Stimulated activated CD4-positive, alpha-beta T cell treated with anti-CD3 and anti-CD28 coated beads, Interleukin-4, amount 100 ng/mL, for 24 hours (primary cell): ENCODE results near the gene STX17.
A peak's percentile ranks its signal among the peaks of the same experiment; 100 is the strongest.
"Not testable (repeated sequence)": the region's sequence is repeated elsewhere in the genome, so short reads cannot be mapped to it uniquely, and the experiment has no call there.

Experiments used
- DNase-seq: peaks from one replicate; pipeline ENCODE4 v3.0.0-alpha.2; 2020

Gene STX17

GRCh38 chr9:99977033-99977792 is 70.8 kb downstream of the STX17 start:
- DNase-seq: no peak

GRCh38 chr9:99978221-99978620 is 71.8 kb downstream of the STX17 start:
- DNase-seq: no peak

- DNase-seq: no peak
Measured at GRCh38 chr9:99980598-99980997, 74.1 kb downstream of the STX17 start.

- no peak for DNase-seq
Measured at GRCh38 chr9:99986642-99987041, 80.2 kb downstream of the STX17 start.

- not testable (repeated sequence) for DNase-seq
Measured at GRCh38 chr9:99990508-99990907, 84.1 kb downstream of the STX17 start.

- DNase-seq: no peak
Measured at GRCh38 chr9:99998266-99998665, 91.8 kb downstream of the STX17 start.

GRCh38 chr9:99998866-99999265 is 92.4 kb downstream of the STX17 start:
- no peak for DNase-seq

GRCh38 chr9:99999797-100000196 is 93.3 kb downstream of the STX17 start:
- no peak for DNase-seq

- DNase-seq: peak; percentile 55
Measured at GRCh38 chr9:100011062-100011681, 104.7 kb downstream of the STX17 start.

GRCh38 chr9:100012279-100012678 is 105.8 kb downstream of the STX17 start:
- no peak for DNase-seq

- no peak for DNase-seq
Measured at GRCh38 chr9:100013573-100013972, 107.1 kb downstream of the STX17 start.

GRCh38 chr9:100014846-100015245 is 108.4 kb downstream of the STX17 start:
- DNase-seq: no peak

GRCh38 chr9:100019541-100019940 is 113.1 kb downstream of the STX17 start:
- DNase-seq: no peak
